Neural progenitor cell (in vitro differentiated cells): ENCODE measurements around the gene SSTR5. TPM values are rescaled to one million over a fixed set of nuclear protein-coding genes. Genes with fewer than 3 reads are reported as not detected.
A peak's percentile ranks its signal among the peaks of the same experiment; 100 is the strongest.

Experiments used
- DNase-seq: peaks from one replicate; pipeline ENCODE4 v3.0.0-alpha.2; 2016; ENCODE audit warnings: low spot score
- H2AFZ ChIP-seq: fragments of 200-600 bp; sonication (generic); replicated peaks from 2 replicates; pipeline ENCODE4 v1.6.1; 2016; ENCODE audit warnings: antibody characterized with exemption
- H3F3A ChIP-seq: fragments of 200-600 bp; sonication (generic); 2 replicates; pipeline ENCODE4 v1.6.1; 2016; ENCODE audit warnings: antibody characterized with exemption, low read depth
- H3K27ac ChIP-seq: fragments of 200-600 bp; sonication (generic); 2 replicates; pipeline ENCODE4 v1.5.1; 2016; ENCODE audit warnings: mild to moderate bottlenecking
- H3K27me3 ChIP-seq: fragments of 200-600 bp; sonication (generic); 2 replicates; pipeline ENCODE4 v1.6.1; 2016; ENCODE audit warnings: mild to moderate bottlenecking, moderate library complexity
- H3K36me3 ChIP-seq: fragments of 200-600 bp; sonication (generic); 2 replicates; pipeline ENCODE4 v1.5.1; 2016
- H3K4me1 ChIP-seq: fragments of 200-600 bp; sonication (generic); 2 replicates; pipeline ENCODE4 v1.6.1; 2016; ENCODE audit warnings: mixed run types
- H3K4me2 ChIP-seq: fragments of 200-600 bp; sonication (generic); 2 replicates; pipeline ENCODE4 v1.6.1; 2016
- H3K4me3 ChIP-seq: fragments of 200-600 bp; sonication (generic); 2 replicates; pipeline ENCODE4 v1.5.1; 2016
- H3K79me2 ChIP-seq: fragments of 200-600 bp; sonication (generic); 2 replicates; pipeline ENCODE4 v1.6.1; 2016; ENCODE audit warnings: low read depth
- H3K9ac ChIP-seq: fragments of 200-600 bp; sonication (generic); 2 replicates; pipeline ENCODE4 v1.6.1; 2016
- H3K9me3 ChIP-seq: fragments of 200-600 bp; sonication (generic); 2 replicates; pipeline ENCODE4 v1.5.1; 2016; ENCODE audit warnings: low read depth
- H4K20me1 ChIP-seq: fragments of 200-600 bp; sonication (generic); 2 replicates; pipeline ENCODE4 v1.6.1; 2016; ENCODE audit warnings: low read depth
- H3K27ac Mint-ChIP-seq: 3 replicates; pipeline ENCODE4 v1.8.0; 2021; ENCODE audit warnings: mixed read lengths
- H3K27me3 Mint-ChIP-seq: 2 replicates; pipeline ENCODE4 v1.8.0; 2022; ENCODE audit warnings: low read depth, mild to moderate bottlenecking, inconsistent platforms, moderate library complexity, mixed read lengths; ENCODE audit not compliant: insufficient read depth
- H3K36me3 Mint-ChIP-seq: 3 replicates; pipeline ENCODE4 v1.8.0; 2021; ENCODE audit warnings: mixed read lengths
- H3K4me1 Mint-ChIP-seq: 3 replicates; pipeline ENCODE4 v1.8.0; 2021; ENCODE audit warnings: mixed read lengths
- H3K4me3 Mint-ChIP-seq: 3 replicates; pipeline ENCODE4 v1.8.0; 2021; ENCODE audit warnings: mild to moderate bottlenecking, moderate library complexity, mixed read lengths
- H3K9me3 Mint-ChIP-seq: 3 replicates; pipeline ENCODE4 v1.8.0; 2020; ENCODE audit warnings: mixed read lengths
- CTCF ChIP-seq: fragments of 200-600 bp; sonication (generic); IDR thresholded peaks from 2 replicates; pipeline ENCODE4 v1.5.1; 2017; ENCODE audit warnings: antibody characterized with exemption, mild to moderate bottlenecking
- EZH2 ChIP-seq: fragments of 200-600 bp; sonication (generic); IDR thresholded peaks from 2 replicates; pipeline ENCODE4 v1.6.1; 2017; ENCODE audit warnings: antibody characterized with exemption, mild to moderate bottlenecking, moderate library complexity
- EZH2phosphoT487 ChIP-seq: fragments of 200-600 bp; sonication (generic); IDR thresholded peaks from 2 replicates; pipeline ENCODE4 v1.6.1; 2017; ENCODE audit warnings: antibody characterized with exemption
- total RNA-seq: library from RNA; depleted of rRNA; stranded (reverse); fragments of >200 nt; gene quantifications from 2 replicates; pipeline ENCODE4 v1.2.3, GENCODE V29; 2015; ENCODE audit warnings: low replicate concordance

SSTR5 gene
- total RNA-seq, 1 donor from 2014 or later, result not detected

GRCh38 chr16:1103636-1103980 lies 31.1 kb downstream of the SSTR5 start:
- Mint-ChIP-seq H3K4me3 (no peak overlapping the region), H3K9me3 (no peaks in the 10 kb centered on the region), H3K36me3 (no peaks in the 10 kb centered on the region), H3K27me3 (peaks cover 9% of the 10 kb centered on the region), H3K27ac (no peak overlapping the region), H3K4me1 (peaks cover 3% of the 10 kb centered on the region)
- H3K36me3 ChIP-seq, result no peaks in the 10 kb centered on the region
- H3K4me1 ChIP-seq, result peaks cover 19% of the 10 kb centered on the region
- H3K4me2 ChIP-seq, result peak overlapping the region; percentile 99
- H3F3A ChIP-seq, result peaks cover 2% of the 10 kb centered on the region
- H3K9ac ChIP-seq, result no peak overlapping the region
- H2AFZ ChIP-seq, result peak overlapping the region; percentile 98
- no peaks in the 10 kb centered on the region for H3K9me3 ChIP-seq
- H3K27ac ChIP-seq, result no peak overlapping the region
- no peak for DNase-seq
- TF ChIP-seq EZH2 (no peak), CTCF (no peak)
- peaks cover 27% of the 10 kb centered on the region for H3K27me3 ChIP-seq
- peak overlapping the region; percentile 72 for H3K4me3 ChIP-seq
- no peaks in the 10 kb centered on the region for H3K79me2 ChIP-seq
- no peaks in the 10 kb centered on the region for H4K20me1 ChIP-seq

GRCh38 chr16:1105888-1106620 lies 33.5 kb downstream of the SSTR5 start:
- H3F3A ChIP-seq, result peaks cover under 1% of the 10 kb centered on the region
- Mint-ChIP-seq H3K36me3 (no peaks in the 10 kb centered on the region), H3K27ac (no peak overlapping the region), H3K4me3 (no peak overlapping the region), H3K27me3 (peaks cover 15% of the 10 kb centered on the region), H3K4me1 (no peaks in the 10 kb centered on the region), H3K9me3 (no peaks in the 10 kb centered on the region)
- no peaks in the 10 kb centered on the region for H3K9me3 ChIP-seq
- H3K36me3 ChIP-seq, result no peaks in the 10 kb centered on the region
- no peak overlapping the region for H3K4me3 ChIP-seq
- H3K27ac ChIP-seq, result no peak overlapping the region
- H3K9ac ChIP-seq, result no peak overlapping the region
- peak; percentile 91 for DNase-seq
- peaks cover 8% of the 10 kb centered on the region for H3K4me1 ChIP-seq
- H3K79me2 ChIP-seq, result no peaks in the 10 kb centered on the region
- no peaks in the 10 kb centered on the region for H4K20me1 ChIP-seq
- H2AFZ ChIP-seq, result no peak overlapping the region
- peak; percentile 93 for TF ChIP-seq CTCF
- TF ChIP-seq EZH2, result no peak
- no peak overlapping the region for H3K4me2 ChIP-seq
- peaks cover 48% of the 10 kb centered on the region for H3K27me3 ChIP-seq

GRCh38 chr16:1106659-1107058 lies 34.1 kb downstream of the SSTR5 start:
- Histone ChIP-seq H2AFZ (no peak overlapping the region), H3K4me2 (no peak overlapping the region), H3K27ac (no peak overlapping the region), H3F3A (no peaks in the 10 kb centered on the region), H3K79me2 (no peaks in the 10 kb centered on the region), H3K4me1 (peaks cover 8% of the 10 kb centered on the region), H4K20me1 (no peaks in the 10 kb centered on the region), H3K27me3 (peaks cover 48% of the 10 kb centered on the region), H3K9ac (no peak overlapping the region), H3K36me3 (no peaks in the 10 kb centered on the region), H3K4me3 (no peak overlapping the region), H3K9me3 (no peaks in the 10 kb centered on the region)
- Mint-ChIP-seq H3K4me1 (peaks cover 3% of the 10 kb centered on the region), H3K36me3 (no peaks in the 10 kb centered on the region), H3K9me3 (no peaks in the 10 kb centered on the region), H3K27me3 (peaks cover 18% of the 10 kb centered on the region), H3K27ac (no peak overlapping the region), H3K4me3 (no peak overlapping the region)
- no peak for DNase-seq
- TF ChIP-seq EZH2 (no peak), EZH2phosphoT487 (no peak), CTCF (no peak)
